HL-60/S4 treated with phorbol 12-myristate 13-acetate at 8.2 ng/mL for 4 days and 3 days (cell line): ENCODE measurements around the gene TEX13B.

Experiments
- in situ Hi-C: fragments of 300-500 bp; cut with MboI; formaldehyde crosslinking; loops from 2 replicates; pipeline ENCODE4 v1.15.0; 2022; ENCODE audit warnings: low sequenced_read_pairs

Gene TEX13B

DNA sequence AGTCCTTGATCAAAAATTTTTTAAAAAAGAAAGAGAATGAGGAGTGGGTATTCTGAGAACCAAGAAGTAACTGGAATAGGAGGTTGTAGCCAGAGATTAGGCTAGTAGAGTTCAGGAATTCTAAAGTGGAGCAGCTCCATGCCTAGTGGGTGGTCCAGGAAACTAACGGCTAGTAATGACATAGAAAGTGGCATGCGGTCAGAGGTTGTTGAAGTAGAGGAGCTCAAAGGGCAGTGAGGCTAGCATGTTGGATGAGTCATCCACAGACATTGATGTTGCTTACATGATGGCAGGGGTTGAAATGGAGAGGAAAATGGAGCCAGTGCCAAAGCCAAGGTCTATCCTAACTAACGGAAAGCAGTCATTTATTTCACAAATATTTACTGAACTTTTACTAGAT is 42.1 kb downstream of the TEX13B start:
- in situ Hi-C loops: no loop called here

DNA sequence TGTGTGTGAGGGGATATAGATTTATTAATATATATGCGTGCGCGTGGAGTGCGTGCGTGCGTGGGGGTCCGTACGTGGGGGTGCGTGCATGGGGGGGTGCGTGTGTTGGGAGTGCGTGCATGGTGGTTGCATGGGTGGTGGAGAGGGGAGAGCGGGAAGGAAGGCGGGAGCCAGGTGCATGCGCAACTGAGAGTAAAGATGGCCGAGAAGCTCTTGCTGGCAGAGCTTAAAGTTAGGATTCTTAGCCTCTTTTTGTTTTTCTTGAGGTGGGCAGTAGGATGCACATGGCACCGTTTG is 45.8 kb downstream of the TEX13B start:
- in situ Hi-C loops: no loop called here

DNA sequence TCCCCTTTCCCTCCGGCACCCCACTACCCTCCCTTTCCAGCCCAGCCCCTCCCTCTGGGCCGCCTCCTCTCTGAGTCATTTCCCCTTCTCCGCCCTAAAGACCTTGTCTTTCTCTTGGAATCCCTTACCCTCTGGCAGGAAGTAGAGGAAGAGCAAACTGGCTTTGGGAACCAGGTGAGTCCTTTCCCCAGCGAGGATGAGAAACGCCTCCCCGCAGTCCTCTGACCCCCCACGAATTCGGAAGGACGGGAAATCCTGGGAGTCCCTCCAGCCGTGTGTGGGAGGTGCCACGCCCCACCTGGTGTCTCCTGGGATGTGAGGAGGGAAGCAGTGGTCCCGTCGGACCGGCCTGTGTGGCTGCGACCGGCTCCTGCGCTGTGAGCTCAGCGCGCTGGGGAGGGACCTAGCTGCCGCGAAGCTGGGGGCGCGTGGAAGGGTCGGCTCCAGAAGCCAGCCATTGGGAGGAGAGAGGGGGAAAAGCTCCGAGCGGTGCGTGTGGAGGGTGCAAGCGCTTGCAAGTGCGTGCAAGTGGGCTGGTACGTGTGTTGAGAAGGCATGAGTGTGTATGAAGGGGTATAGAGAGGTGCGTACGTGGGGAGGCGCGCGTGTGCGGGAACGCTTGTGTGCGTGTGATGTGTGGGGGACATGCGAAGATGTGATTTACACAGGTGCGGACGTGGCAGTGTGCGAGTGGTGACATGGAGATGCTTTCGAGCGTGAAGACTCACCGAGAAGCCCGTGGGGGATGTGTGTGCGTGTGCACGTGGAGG is 46.3 kb downstream of the TEX13B start:
- in situ Hi-C loops: no loop called here

DNA sequence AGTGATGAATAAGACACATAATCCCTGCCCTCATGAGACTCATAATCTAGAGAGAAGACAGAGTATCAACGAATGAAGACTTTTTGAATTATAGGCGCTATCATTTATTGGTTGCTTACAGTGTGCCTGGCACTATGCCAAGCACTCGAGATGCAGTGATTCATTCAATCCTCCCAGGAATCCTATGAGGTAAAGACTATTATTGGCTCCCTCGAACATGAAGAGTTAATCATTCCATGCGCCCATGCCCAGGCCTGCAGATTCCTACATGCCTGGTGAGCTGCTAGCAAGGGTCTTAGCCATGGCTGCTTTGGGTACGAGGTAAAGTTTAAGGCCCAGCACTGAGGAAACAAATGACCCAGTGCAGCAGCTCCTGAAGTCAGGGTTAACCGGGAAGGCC is 47.0 kb downstream of the TEX13B start:
- in situ Hi-C loops: no loop called here

DNA sequence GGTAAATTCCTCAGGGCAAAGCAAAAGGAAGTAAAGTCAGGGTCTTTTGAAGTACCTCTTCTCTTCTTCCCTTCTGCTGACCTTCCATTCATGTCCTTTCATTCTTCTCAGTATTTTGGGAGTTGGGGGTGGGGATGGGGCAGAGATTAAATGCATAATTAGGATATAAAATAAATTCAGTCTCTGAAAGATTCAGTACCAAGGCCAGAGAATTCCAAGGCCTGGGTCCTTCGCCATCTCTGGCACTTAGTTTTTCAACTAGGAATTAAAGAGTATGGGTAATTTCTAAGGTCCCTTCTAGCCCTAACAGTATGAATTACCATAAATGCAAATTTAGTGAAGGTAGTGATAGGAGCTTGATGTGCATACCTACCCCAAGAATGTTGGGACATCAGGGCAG is 47.9 kb downstream of the TEX13B start:
- in situ Hi-C loops: no loop called here
